ENCODE measurements around the gene PIGM.

Gene PIGM

GRCh38 chr1:160005070-160005469 is 26.7 kb downstream of the PIGM start:
- H3K27me3 Mint-ChIP-seq (ENCODE audit: low read depth) = peaks cover 10% of the 10 kb centered on the region
- TF ChIP-seq CTCF (IDR thresholded peaks at IDR 0.05; ENCODE audit: unreplicated experiment in 3 of 3) = no peak
- H3K4me1 Mint-ChIP-seq = no peaks in the 10 kb centered on the region
- no peak overlapping the region for H3K27ac Mint-ChIP-seq
- no peaks in the 10 kb centered on the region for H3K9me3 Mint-ChIP-seq
- no peak overlapping the region for H3K4me3 Mint-ChIP-seq
- no peaks in the 10 kb centered on the region for H3K36me3 Mint-ChIP-seq (ENCODE audit: low read depth)

- Mint-ChIP-seq H3K4me1 (no peaks in the 10 kb centered on the region), H3K27me3 (ENCODE audit: low read depth) (peaks cover 4% of the 10 kb centered on the region), H3K4me3 (no peak overlapping the region), H3K27ac (no peak overlapping the region), H3K36me3 (ENCODE audit: low read depth) (no peaks in the 10 kb centered on the region), H3K9me3 (no peaks in the 10 kb centered on the region)
- no peak for TF ChIP-seq CTCF (IDR thresholded peaks at IDR 0.05; ENCODE audit: unreplicated experiment in 3 of 3)
Measured at GRCh38 chr1:160004425-160004824, 27.4 kb downstream of the PIGM start.

- no peaks in the 10 kb centered on the region for H3K36me3 Mint-ChIP-seq (ENCODE audit: low read depth)
- no peaks in the 10 kb centered on the region for H3K9me3 Mint-ChIP-seq
- no peak overlapping the region for H3K27ac Mint-ChIP-seq
- peaks cover under 1% of the 10 kb centered on the region for H3K27me3 Mint-ChIP-seq (ENCODE audit: low read depth)
- H3K4me3 Mint-ChIP-seq = no peak overlapping the region
- no peaks in the 10 kb centered on the region for H3K4me1 Mint-ChIP-seq
- TF ChIP-seq CTCF (IDR thresholded peaks at IDR 0.05; ENCODE audit: unreplicated experiment in 3 of 3) = no peak
Measured at GRCh38 chr1:160004001-160004400, 27.8 kb downstream of the PIGM start.

GRCh38 chr1:160001440-160001839 is 30.4 kb downstream of the PIGM start:
- Mint-ChIP-seq H3K4me1 (no peaks in the 10 kb centered on the region), H3K9me3 (no peaks in the 10 kb centered on the region), H3K36me3 (ENCODE audit: low read depth) (no peaks in the 10 kb centered on the region), H3K27me3 (ENCODE audit: low read depth) (no peaks in the 10 kb centered on the region), H3K27ac (no peak overlapping the region), H3K4me3 (no peak overlapping the region)
- no peak for TF ChIP-seq CTCF (IDR thresholded peaks at IDR 0.05; ENCODE audit: unreplicated experiment in 3 of 3)

GRCh38 chr1:159999204-159999603 is 32.6 kb downstream of the PIGM start:
- Mint-ChIP-seq H3K36me3 (ENCODE audit: low read depth) (no peaks in the 10 kb centered on the region), H3K4me3 (no peak overlapping the region), H3K9me3 (no peaks in the 10 kb centered on the region), H3K27ac (no peak overlapping the region), H3K4me1 (no peaks in the 10 kb centered on the region), H3K27me3 (ENCODE audit: low read depth) (peaks cover 15% of the 10 kb centered on the region)
- TF ChIP-seq CTCF (IDR thresholded peaks at IDR 0.05; ENCODE audit: unreplicated experiment in 3 of 3) = no peak

GRCh38 chr1:159996653-159997052 is 35.1 kb downstream of the PIGM start:
- Mint-ChIP-seq H3K4me1 (no peaks in the 10 kb centered on the region), H3K36me3 (ENCODE audit: low read depth) (no peaks in the 10 kb centered on the region), H3K9me3 (no peaks in the 10 kb centered on the region), H3K27me3 (ENCODE audit: low read depth) (peaks cover 25% of the 10 kb centered on the region), H3K27ac (no peak overlapping the region), H3K4me3 (no peak overlapping the region)
- no peak for TF ChIP-seq CTCF (IDR thresholded peaks at IDR 0.05; ENCODE audit: unreplicated experiment in 3 of 3)
